Measurements from ENCODE around the gene KDM7A.
"Not testable (repeated sequence)": the region's sequence is repeated elsewhere in the genome, so short reads cannot be mapped to it uniquely, and the experiment has no call there.

The KDM7A gene

GRCh38 chr7:140156460-140157080 is 20.2 kb downstream of the KDM7A start:
- no peak for DNase-seq

- no peak for DNase-seq
Observed at GRCh38 chr7:140155428-140155827, 21.4 kb downstream of the KDM7A start.

GRCh38 chr7:140153666-140154161 is 23.1 kb downstream of the KDM7A start:
- no peak for DNase-seq

- DNase-seq = no peak
Observed at GRCh38 chr7:140146574-140146973, 30.2 kb downstream of the KDM7A start.

GRCh38 chr7:140145709-140146108 is 31.1 kb downstream of the KDM7A start:
- no peak for DNase-seq

GRCh38 chr7:140144821-140145220 is 32.0 kb downstream of the KDM7A start:
- DNase-seq = no peak

GRCh38 chr7:140143997-140144396 is 32.8 kb downstream of the KDM7A start:
- DNase-seq = no peak

- DNase-seq = no peak
Observed at GRCh38 chr7:140142031-140142430, 34.8 kb downstream of the KDM7A start.

GRCh38 chr7:140141256-140141655 is 35.5 kb downstream of the KDM7A start:
- no peak for DNase-seq

GRCh38 chr7:140137078-140137477 is 39.7 kb downstream of the KDM7A start:
- no peak for DNase-seq

- DNase-seq = no peak
Observed at GRCh38 chr7:140136073-140136472, 40.7 kb downstream of the KDM7A start.

GRCh38 chr7:140134039-140134438 is 42.7 kb downstream of the KDM7A start:
- DNase-seq = no peak

GRCh38 chr7:140127360-140128127 is 49.2 kb downstream of the KDM7A start:
- no peak for DNase-seq

GRCh38 chr7:140126435-140127034 is 50.2 kb downstream of the KDM7A start:
- DNase-seq = no peak

- no peak for DNase-seq
Observed at GRCh38 chr7:140122965-140123364, 53.8 kb downstream of the KDM7A start.

- no peak for DNase-seq
Observed at GRCh38 chr7:140121326-140121725, 55.5 kb downstream of the KDM7A start.

GRCh38 chr7:140114817-140115216 is 62.0 kb downstream of the KDM7A start:
- not testable (repeated sequence) for DNase-seq

- not testable (repeated sequence) for DNase-seq
Observed at GRCh38 chr7:140108777-140109176, 68.0 kb downstream of the KDM7A start.

GRCh38 chr7:140096459-140096858 is 80.3 kb downstream of the KDM7A start:
- no peak for DNase-seq

GRCh38 chr7:140093375-140093774 is 83.4 kb downstream of the KDM7A start:
- no peak for DNase-seq

GRCh38 chr7:140085447-140085846 is 91.3 kb downstream of the KDM7A start:
- no peak for DNase-seq

GRCh38 chr7:140084972-140085371 is 91.8 kb downstream of the KDM7A start:
- DNase-seq = peak; percentile 42 to 51

GRCh38 chr7:140084142-140084655 is 92.6 kb downstream of the KDM7A start:
- DNase-seq = no peak

- no peak for DNase-seq
Observed at GRCh38 chr7:140082770-140083169, 94.0 kb downstream of the KDM7A start.
